Retinal pigment epithelial cell (primary cell): ENCODE data around the gene NAA10.
A peak's percentile ranks its signal among the peaks of the same experiment; 100 is the strongest.

Experiments used
- DNase-seq: peaks from one replicate; pipeline ENCODE4 v3.0.0-alpha.2; 2010; ENCODE audit warnings: low read depth
- H3K4me3 ChIP-seq: 2 replicates; pipeline ENCODE4 v1.5.1; 2011; ENCODE audit warnings: mild to moderate bottlenecking, low read length, control low read depth, moderate library complexity
- CTCF ChIP-seq: conservative IDR thresholded peaks from 2 replicates; pipeline ENCODE4 v1.5.1; 2011; ENCODE audit warnings: low read depth, low read length, control low read depth, inconsistent platforms

NAA10 gene

GRCh38 chrX:153922932-153923857 is 11.6 kb downstream of the NAA10 start:
- DNase-seq = no peak
- peak; percentile 77 for TF ChIP-seq CTCF
- H3K4me3 ChIP-seq = no peak overlapping the region

- no peak for TF ChIP-seq CTCF
- H3K4me3 ChIP-seq = no peak overlapping the region
- no peak for DNase-seq
Measured at GRCh38 chrX:153921511-153922446, 13.1 kb downstream of the NAA10 start.

- TF ChIP-seq CTCF = no peak
- no peak overlapping the region for H3K4me3 ChIP-seq
- DNase-seq = no peak
Measured at GRCh38 chrX:153921070-153921469, 13.8 kb downstream of the NAA10 start.

GRCh38 chrX:153920546-153920945 is 14.3 kb downstream of the NAA10 start:
- TF ChIP-seq CTCF = no peak
- no peak overlapping the region for H3K4me3 ChIP-seq
- no peak for DNase-seq

- no peak for TF ChIP-seq CTCF
- H3K4me3 ChIP-seq = no peak overlapping the region
- no peak for DNase-seq
Measured at GRCh38 chrX:153919281-153919680, 15.6 kb downstream of the NAA10 start.

- no peak overlapping the region for H3K4me3 ChIP-seq
- no peak for TF ChIP-seq CTCF
- DNase-seq = no peak
Measured at GRCh38 chrX:153917869-153918268, 17.0 kb downstream of the NAA10 start.
